ENCODE results near the gene CERS4. TPM values are rescaled to one million over a fixed set of nuclear protein-coding genes. Genes with fewer than 3 reads are reported as not detected.

Gene CERS4
- total and polyA plus RNA-seq, 2 of the 8 experiments (the other 6 are each of a cell fraction or from before 2014, with no cell fraction given): 88.2 to 179 TPM

- H3K9ac ChIP-seq (replicated peaks in 1 of 4; ENCODE audit: extremely low read depth in 1 of 4, low read depth in 3 of 4, low read length in 3 of 4): no peak overlapping the region
Observed at GRCh38 chr19:8311461-8312260, 102.5 kb downstream of the CERS4 start.

More at GRCh38 chr19:8311461-8312260, 102.5 kb downstream of the CERS4 start:
- Histone ChIP-seq H3K56ac (replicated peaks; ENCODE audit: insufficient read length, low read depth, low read length) (no peak overlapping the region), H2BK120ac (replicated peaks; ENCODE audit: low read depth, low read length) (no peak overlapping the region), H3K27me3 (replicated peaks in 1 of 4; ENCODE audit: control insufficient read depth in 3 of 4, extremely low read depth in 1 of 4, insufficient read depth in 3 of 4, low read length in 3 of 4) (no peaks in the 10 kb centered on the region), H3K14ac (ENCODE audit: insufficient read length) (no peak overlapping the region), H3K4me1 (replicated peaks in 1 of 4; ENCODE audit: control insufficient read depth in 3 of 4, insufficient read depth in 4 of 4, low read length in 3 of 4) (peaks cover 0 to 8% (median 4%) of the 10 kb centered on the region in 4 experiments; a peak in 5 of 7 replicates), H3K23ac (ENCODE audit: insufficient read length) (no peak overlapping the region), H4K8ac (ENCODE audit: extremely low read depth, insufficient read depth, low read length) (no peak overlapping the region), H3K4ac (replicated peaks; ENCODE audit: insufficient read length, low read depth, low read length) (no peak overlapping the region), H3K18ac (ENCODE audit: extremely low read depth, low read length) (no peak overlapping the region), H4K91ac (replicated peaks; ENCODE audit: insufficient read length, low read length) (no peak overlapping the region), H3K4me2 (ENCODE audit: insufficient read depth in 1 of 2, low read depth in 2 of 2, low read length in 2 of 2) (no peak overlapping the region), H4K20me1 (replicated peaks in 1 of 2; ENCODE audit: control insufficient read depth in 1 of 2, insufficient read depth in 2 of 2, low read length in 2 of 2) (no peaks in the 10 kb centered on the region), H3K4me3 (ENCODE audit: extremely low read depth in 1 of 4, insufficient read depth in 2 of 4, low read depth in 3 of 4, low read length in 4 of 4) (no peak overlapping the region), H3K79me2 (ENCODE audit: control insufficient read depth in 1 of 2, insufficient read depth in 2 of 2, low read length in 2 of 2) (peaks cover 0 to 7% of the 10 kb centered on the region in 2 experiments; a peak in 1 of 4 replicates), H2BK12ac (ENCODE audit: low read depth, low read length) (no peak overlapping the region), H2BK5ac (ENCODE audit: low read depth, low read length) (no peak overlapping the region), H3K23me2 (ENCODE audit: low read depth, low read length) (peaks cover 8% of the 10 kb centered on the region), H4K5ac (ENCODE audit: insufficient read length, low read depth, low read length) (no peak overlapping the region), H3K9me3 (ENCODE audit: insufficient read depth in 2 of 2, low read depth in 1 of 2, low read length in 1 of 2) (no peaks in the 10 kb centered on the region), H2AK5ac (ENCODE audit: low read depth, low read length) (no peak overlapping the region), H2AFZ (ENCODE audit: low read length) (no peak overlapping the region), H3K36me3 (ENCODE audit: control insufficient read depth in 2 of 4, insufficient read depth in 4 of 4, low read length in 3 of 4) (peaks cover 2 to 28% (median 11%) of the 10 kb centered on the region in 4 experiments; a peak in 7 of 8 replicates), H3K79me1 (ENCODE audit: low read depth, low read length) (peaks cover 4% of the 10 kb centered on the region; the same call in 1 of the 2 replicates), H3K27ac (ENCODE audit: low read depth, low read length) (no peak overlapping the region; the same call in 1 of the 2 replicates), H2BK15ac (ENCODE audit: low read length) (no peak overlapping the region), H2BK20ac (ENCODE audit: low read length) (no peak overlapping the region)
- ChIA-PET CTCF (ENCODE audit: partially characterized antibody) (interaction anchor here (1.2 to 2.3 kb wide), 2 partner anchors 9 to 12 kb away, joined by 6 to 7 read pairs; partner anchors contain the start of genes NDUFA7 and RPS28), POLR2A (ENCODE audit: partially characterized antibody) (interaction anchor here (0.6 to 25.3 kb wide), 4 partner anchors 9 to 202 kb away, joined by 3 to 583 read pairs (median 4); partner anchors contain the start of genes NDUFA7, RPS28 and ZNF414)
- TF ChIP-seq CTCF (IDR thresholded peaks at IDR 0.05; ENCODE audit: control extremely low read depth in 1 of 3, insufficient read depth in 1 of 3, low read depth in 1 of 3, low read length in 3 of 3): no peak
- TF ChIP-seq SUZ12 (IDR thresholded peaks at IDR 0.05; ENCODE audit: low read length): no peak
- no peak for TF ChIP-seq GTF2F1 (IDR thresholded peaks at IDR 0.05; ENCODE audit: borderline replicate concordance, low read depth, low read length)
- WGBS, 2 experiments (ENCODE audit: extremely low coverage in 1 of 2, insufficient coverage in 1 of 2, insufficient read length in 1 of 2, insufficient replicate concordance in 2 of 2, low coverage in 1 of 2, low lambda C conversion rate in 2 of 2, missing lambda C conversion rate in 1 of 2): 96% methylated on average over 16 of the region's 16 CpGs; no CpG with 5 or more reads in 1 of the 2 experiments
- DNase-seq (ENCODE audit: low read depth in 1 of 2, low spot score in 2 of 2) (no peak), FAIRE-seq (no peak)
